ENCODE measurements around the gene TBC1D3B. TPM values are rescaled to one million over a fixed set of nuclear protein-coding genes. Genes with fewer than 3 reads are reported as not detected.

The TBC1D3B gene
- total and polyA plus RNA-seq, 2 donors (not counting 1 experiment from before 2014, with no cell fraction given) = 0.86 to 2.3 TPM

GRCh38 chr17:36214918-36215317 lies 38.5 kb upstream of the TBC1D3B start:
- H3K36me3 ChIP-seq (ENCODE audit: control insufficient read depth, insufficient read depth, low read length) = no peaks in the 10 kb centered on the region
- no peak for TF ChIP-seq EZH2 (IDR thresholded peaks at IDR 0.05; ENCODE audit: low read length, missing control alignments)
- no peak for TF ChIP-seq CTCF (conservative IDR thresholded peaks at IDR 0.05 in 1 of 2, IDR thresholded peaks at IDR 0.05 in 1 of 2; ENCODE audit: low read depth in 1 of 2, low read length in 2 of 2)
- H3K27me3 ChIP-seq (ENCODE audit: control insufficient read depth, insufficient read depth, low read length) = no peaks in the 10 kb centered on the region
- no peak overlapping the region for H3K4me3 ChIP-seq (replicated peaks in 1 of 4; ENCODE audit: control extremely low read depth in 1 of 4, insufficient read depth in 1 of 4, low read depth in 3 of 4, low read length in 4 of 4)
- H3K9me3 ChIP-seq (ENCODE audit: control insufficient read depth, insufficient read depth, low read depth, low read length) = no peaks in the 10 kb centered on the region
- no peak for DNase-seq (ENCODE audit: low read depth in 2 of 2)
- no peak overlapping the region for H3K4me2 ChIP-seq (ENCODE audit: extremely low read depth, insufficient read depth, low read length)
- H3K79me2 ChIP-seq (ENCODE audit: control insufficient read depth, insufficient read depth, low read length) = no peaks in the 10 kb centered on the region
- H3K27ac ChIP-seq (ENCODE audit: insufficient read depth, low read length) = no peak overlapping the region
- no peak overlapping the region for H3K9ac ChIP-seq (ENCODE audit: insufficient read depth, low read length)
- H2AFZ ChIP-seq (ENCODE audit: low read length) = no peak overlapping the region
- H3K4me1 ChIP-seq (ENCODE audit: control insufficient read depth, extremely low read depth, insufficient read depth, low read length) = no peaks in the 10 kb centered on the region
- no peaks in the 10 kb centered on the region for H4K20me1 ChIP-seq (ENCODE audit: control insufficient read depth, extremely low read depth, insufficient read depth, low read length)

- Histone ChIP-seq H3K4me2 (ENCODE audit: extremely low read depth, insufficient read depth, low read length) (no peak overlapping the region), H3K27me3 (ENCODE audit: control insufficient read depth, insufficient read depth, low read length) (no peaks in the 10 kb centered on the region), H3K9me3 (ENCODE audit: control insufficient read depth, insufficient read depth, low read depth, low read length) (no peaks in the 10 kb centered on the region), H4K20me1 (ENCODE audit: control insufficient read depth, extremely low read depth, insufficient read depth, low read length) (no peaks in the 10 kb centered on the region), H3K36me3 (ENCODE audit: control insufficient read depth, insufficient read depth, low read length) (no peaks in the 10 kb centered on the region), H3K9ac (ENCODE audit: insufficient read depth, low read length) (no peak overlapping the region), H3K4me1 (ENCODE audit: control insufficient read depth, extremely low read depth, insufficient read depth, low read length) (no peaks in the 10 kb centered on the region), H3K27ac (ENCODE audit: insufficient read depth, low read length) (no peak overlapping the region), H3K4me3 (replicated peaks in 1 of 4; ENCODE audit: control extremely low read depth in 1 of 4, insufficient read depth in 1 of 4, low read depth in 3 of 4, low read length in 4 of 4) (no peak overlapping the region), H2AFZ (ENCODE audit: low read length) (no peak overlapping the region), H3K79me2 (ENCODE audit: control insufficient read depth, insufficient read depth, low read length) (no peaks in the 10 kb centered on the region)
- no peak for DNase-seq (ENCODE audit: low read depth in 2 of 2)
- no peak for TF ChIP-seq EZH2 (IDR thresholded peaks at IDR 0.05; ENCODE audit: low read length, missing control alignments)
- TF ChIP-seq CTCF (conservative IDR thresholded peaks at IDR 0.05 in 1 of 2, IDR thresholded peaks at IDR 0.05 in 1 of 2; ENCODE audit: low read depth in 1 of 2, low read length in 2 of 2) = no peak
Measured at GRCh38 chr17:36213695-36214094, 37.3 kb upstream of the TBC1D3B start.

DNA sequence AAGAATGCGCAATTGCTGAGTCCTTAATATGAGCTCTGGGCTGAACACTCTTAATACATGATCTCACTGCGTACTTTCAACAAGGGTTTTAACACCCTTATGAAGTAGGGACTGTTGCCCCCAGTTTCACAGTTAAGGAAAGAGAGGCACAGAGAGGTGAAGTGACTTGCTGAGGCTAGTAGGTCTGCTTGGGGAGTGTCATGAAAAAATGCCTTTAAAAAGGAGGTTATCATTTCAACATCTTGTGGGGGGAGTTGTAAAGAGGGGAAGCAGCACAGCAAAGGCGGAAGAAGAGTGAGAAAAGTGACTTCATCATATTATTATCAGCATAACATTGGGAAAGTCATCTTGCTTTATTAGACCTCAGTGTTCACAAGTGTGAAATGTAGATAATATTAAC lies 36.5 kb upstream of the TBC1D3B start:
- Histone ChIP-seq H3K27ac (ENCODE audit: insufficient read depth, low read length) (no peak overlapping the region), H2AFZ (ENCODE audit: low read length) (no peak overlapping the region), H3K79me2 (ENCODE audit: control insufficient read depth, insufficient read depth, low read length) (no peaks in the 10 kb centered on the region), H3K4me2 (ENCODE audit: extremely low read depth, insufficient read depth, low read length) (no peak overlapping the region), H3K9ac (ENCODE audit: insufficient read depth, low read length) (no peak overlapping the region), H3K36me3 (ENCODE audit: control insufficient read depth, insufficient read depth, low read length) (no peaks in the 10 kb centered on the region), H3K27me3 (ENCODE audit: control insufficient read depth, insufficient read depth, low read length) (no peaks in the 10 kb centered on the region), H3K4me1 (ENCODE audit: control insufficient read depth, extremely low read depth, insufficient read depth, low read length) (no peaks in the 10 kb centered on the region), H3K4me3 (replicated peaks in 1 of 4; ENCODE audit: control extremely low read depth in 1 of 4, insufficient read depth in 1 of 4, low read depth in 3 of 4, low read length in 4 of 4) (no peak overlapping the region), H3K9me3 (ENCODE audit: control insufficient read depth, insufficient read depth, low read depth, low read length) (no peaks in the 10 kb centered on the region), H4K20me1 (ENCODE audit: control insufficient read depth, extremely low read depth, insufficient read depth, low read length) (no peaks in the 10 kb centered on the region)
- TF ChIP-seq CTCF (conservative IDR thresholded peaks at IDR 0.05 in 1 of 2, IDR thresholded peaks at IDR 0.05 in 1 of 2; ENCODE audit: low read depth in 1 of 2, low read length in 2 of 2) = no peak
- no peak for TF ChIP-seq EZH2 (IDR thresholded peaks at IDR 0.05; ENCODE audit: low read length, missing control alignments)
- DNase-seq (ENCODE audit: low read depth in 2 of 2) = no peak

Data from fibroblast of lung (primary cell).